HG02623 (cell line): ENCODE measurements around the gene PCLAF.
"Not testable (repeated sequence)": the region's sequence is repeated elsewhere in the genome, so short reads cannot be mapped to it uniquely, and the experiment has no call there.

Experiments
- ATAC-seq: cut with Tn5 transposase; IDR thresholded peaks from one replicate; pipeline ENCODE4 v1.9.1; 2021; ENCODE audit warnings: moderate library complexity; ENCODE audit not compliant: unreplicated experiment

The PCLAF gene

GRCh38 chr15:64369078-64369607, 12.1 kb downstream of the PCLAF start:
- no peak for ATAC-seq

GRCh38 chr15:64361259-64361658, 20.0 kb downstream of the PCLAF start:
- no peak for ATAC-seq

GRCh38 chr15:64356710-64357040, 24.6 kb downstream of the PCLAF start:
- no peak for ATAC-seq

GRCh38 chr15:64355944-64356709, 25.1 kb downstream of the PCLAF start, which contains the start of gene CSNK1G1:
Gene CSNK1G1, minus strand, starts transcription at chr15:64356173. Its CDS starts 55,674 bp downstream, at chr15:64300499.
- ATAC-seq, result peak; percentile 96

- peak; percentile 13 for ATAC-seq
Observed at GRCh38 chr15:64355348-64355943, 25.8 kb downstream of the PCLAF start.

- ATAC-seq, result no peak
Observed at GRCh38 chr15:64354688-64355344, 26.4 kb downstream of the PCLAF start.

GRCh38 chr15:64351265-64351664, 30.0 kb downstream of the PCLAF start:
- no peak for ATAC-seq

- ATAC-seq, result no peak
Observed at GRCh38 chr15:64349375-64349774, 31.9 kb downstream of the PCLAF start.

GRCh38 chr15:64348455-64348854, 32.8 kb downstream of the PCLAF start:
- no peak for ATAC-seq

GRCh38 chr15:64346242-64346641, 35.0 kb downstream of the PCLAF start:
- ATAC-seq, result not testable (repeated sequence)

- no peak for ATAC-seq
Observed at GRCh38 chr15:64344651-64345294, 36.5 kb downstream of the PCLAF start.

- ATAC-seq, result no peak
Observed at GRCh38 chr15:64343841-64344240, 37.4 kb downstream of the PCLAF start.

- ATAC-seq, result no peak
Observed at GRCh38 chr15:64343222-64343621, 38.0 kb downstream of the PCLAF start.

- ATAC-seq, result no peak
Observed at GRCh38 chr15:64341961-64342360, 39.3 kb downstream of the PCLAF start.

- no peak for ATAC-seq
Observed at GRCh38 chr15:64340355-64340754, 40.9 kb downstream of the PCLAF start.

GRCh38 chr15:64337761-64338160, 43.5 kb downstream of the PCLAF start:
- ATAC-seq, result no peak

- ATAC-seq, result no peak
Observed at GRCh38 chr15:64333986-64334929, 47.0 kb downstream of the PCLAF start.

- no peak for ATAC-seq
Observed at GRCh38 chr15:64333516-64333915, 47.7 kb downstream of the PCLAF start.

- not testable (repeated sequence) for ATAC-seq
Observed at GRCh38 chr15:64331668-64332067, 49.6 kb downstream of the PCLAF start.

GRCh38 chr15:64326975-64327374, 54.3 kb downstream of the PCLAF start:
- not testable (repeated sequence) for ATAC-seq
